Measurements from ENCODE around the gene ARID1B. TPM values are rescaled to one million over a fixed set of nuclear protein-coding genes. Genes with fewer than 3 reads are reported as not detected.

ARID1B gene
- total and polyA plus RNA-seq, 7 donors: 8.4 to 115 (median 69.6) TPM

- intact Hi-C loops (cut with DNase I): no loop called here
- H3K36me3 ChIP-seq: no peaks in the 10 kb centered on the region
- H3K4me3 ChIP-seq: no peak overlapping the region
- DNase-seq: peak; percentile 58
- peaks cover 0 to 50% (median 41%) of the 10 kb centered on the region in 4 donors for H3K4me1 ChIP-seq
- H3K27me3 ChIP-seq: peaks cover 0 to 4% (median 0%) of the 10 kb centered on the region in 3 donors
- H3K9me3 ChIP-seq: no peaks in the 10 kb centered on the region
- no peak overlapping the region for H3K27ac ChIP-seq
- 94 to 99% methylated on average over 2 of the region's 2 CpGs for WGBS, 2 donors
- no peak for TF ChIP-seq POLR2A (IDR thresholded peaks at IDR 0.05)
- TF ChIP-seq EP300 (IDR thresholded peaks at IDR 0.05): no peak
- TF ChIP-seq, protein P1, sequence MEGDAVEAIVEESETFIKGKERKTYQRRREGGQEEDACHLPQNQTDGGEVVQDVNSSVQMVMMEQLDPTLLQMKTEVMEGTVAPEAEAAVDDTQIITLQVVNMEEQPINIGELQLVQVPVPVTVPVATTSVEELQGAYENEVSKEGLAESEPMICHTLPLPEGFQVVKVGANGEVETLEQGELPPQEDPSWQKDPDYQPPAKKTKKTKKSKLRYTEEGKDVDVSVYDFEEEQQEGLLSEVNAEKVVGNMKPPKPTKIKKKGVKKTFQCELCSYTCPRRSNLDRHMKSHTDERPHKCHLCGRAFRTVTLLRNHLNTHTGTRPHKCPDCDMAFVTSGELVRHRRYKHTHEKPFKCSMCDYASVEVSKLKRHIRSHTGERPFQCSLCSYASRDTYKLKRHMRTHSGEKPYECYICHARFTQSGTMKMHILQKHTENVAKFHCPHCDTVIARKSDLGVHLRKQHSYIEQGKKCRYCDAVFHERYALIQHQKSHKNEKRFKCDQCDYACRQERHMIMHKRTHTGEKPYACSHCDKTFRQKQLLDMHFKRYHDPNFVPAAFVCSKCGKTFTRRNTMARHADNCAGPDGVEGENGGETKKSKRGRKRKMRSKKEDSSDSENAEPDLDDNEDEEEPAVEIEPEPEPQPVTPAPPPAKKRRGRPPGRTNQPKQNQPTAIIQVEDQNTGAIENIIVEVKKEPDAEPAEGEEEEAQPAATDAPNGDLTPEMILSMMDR (IDR thresholded peaks at IDR 0.05): no peak
- TF ChIP-seq POLR2AphosphoS5 (IDR thresholded peaks at IDR 0.05): no peak
Measured at GRCh38 chr6:157238346-157238745, 461.2 kb downstream of the ARID1B start.

- Histone ChIP-seq H3K27ac (peak overlapping the region; percentile 69 to 85 (median 80)), H3K9me3 (no peaks in the 10 kb centered on the region), H3K4me3 (no peak overlapping the region), H3K36me3 (no peaks in the 10 kb centered on the region), H3K4me1 (peaks cover 0 to 55% (median 46%) of the 10 kb centered on the region in 4 donors), H3K27me3 (peaks cover 0 to 4% (median 0%) of the 10 kb centered on the region in 3 donors)
- TF ChIP-seq, protein P1 (IDR thresholded peaks at IDR 0.05): no peak
- intact Hi-C loops (cut with DNase I): no loop called here
- no peak for DNase-seq
- WGBS, 2 donors: 74 to 81% methylated on average over 3 of the region's 3 CpGs
Measured at GRCh38 chr6:157239148-157239547, 462.0 kb downstream of the ARID1B start.

GRCh38 chr6:157239671-157240058, 462.5 kb downstream of the ARID1B start:
- peak overlapping the region; percentile 69 to 85 (median 80) for H3K27ac ChIP-seq
- DNase-seq: no peak
- WGBS, 2 donors: 43 to 72% methylated on average over 12 of the region's 12 CpGs
- peaks cover 0 to 4% (median 0%) of the 10 kb centered on the region in 3 donors for H3K27me3 ChIP-seq
- H3K4me1 ChIP-seq: peaks cover 0 to 60% (median 51%) of the 10 kb centered on the region in 4 donors
- no peaks in the 10 kb centered on the region for H3K36me3 ChIP-seq
- H3K9me3 ChIP-seq: no peaks in the 10 kb centered on the region
- intact Hi-C loops (cut with DNase I): no loop called here
- peak overlapping the region in 3 of 4 donors; percentile 27 to 44 (median 43) for H3K4me3 ChIP-seq
- TF ChIP-seq POLR2AphosphoS5 (IDR thresholded peaks at IDR 0.05) (no peak), POLR2A (IDR thresholded peaks at IDR 0.05) (no peak), EP300 (IDR thresholded peaks at IDR 0.05) (no peak)
- TF ChIP-seq, protein P1 (IDR thresholded peaks at IDR 0.05): no peak

DNA sequence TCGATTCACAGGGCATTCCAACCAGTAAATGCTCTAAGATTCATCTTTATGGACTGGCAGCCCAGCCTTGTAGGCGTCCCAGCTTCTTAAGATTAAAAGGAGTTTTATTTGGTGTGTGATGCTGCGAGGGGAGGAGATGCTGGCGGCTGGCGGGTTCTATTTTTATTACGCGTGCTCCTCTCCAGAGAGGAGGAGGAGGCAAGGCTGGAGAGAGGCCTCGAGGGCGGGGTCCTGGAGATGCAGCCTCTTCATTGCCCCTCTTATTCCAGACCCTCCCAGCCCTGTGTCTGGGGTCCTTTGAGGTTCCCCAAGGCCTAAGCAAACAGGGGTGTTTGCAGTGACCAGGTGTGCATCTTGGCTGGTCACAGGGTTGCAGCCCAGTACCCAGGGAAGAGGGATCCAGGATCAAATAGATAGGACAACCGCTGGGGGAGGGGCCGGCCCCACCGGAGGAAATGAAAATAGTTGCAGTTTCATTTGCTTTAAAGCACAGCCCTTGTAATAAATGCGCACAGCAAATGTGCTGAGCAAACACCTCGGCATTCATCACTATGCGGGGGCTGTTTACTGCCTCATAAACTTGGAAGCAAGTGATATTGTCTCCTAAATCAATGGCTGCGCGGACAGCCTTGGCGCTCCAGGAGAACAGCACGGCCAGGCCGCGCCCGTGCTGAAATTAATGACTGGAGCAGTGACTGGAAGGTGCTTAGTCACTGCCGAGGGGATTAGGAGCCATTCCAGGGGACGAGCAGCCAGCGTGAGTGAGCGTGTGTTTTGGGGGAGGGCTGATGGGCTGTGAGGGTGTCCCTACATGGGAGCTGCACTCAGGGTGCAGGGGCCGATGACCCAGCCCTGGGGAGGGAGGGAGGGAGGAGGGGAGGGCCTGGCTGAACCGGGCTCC, 463.1 kb downstream of the ARID1B start:
- intact Hi-C loops (cut with DNase I): no loop called here
- WGBS, 2 donors: 8 to 36% methylated on average over 28 of the region's 28 CpGs
- DNase-seq: peak; percentile 92
- H3K27ac ChIP-seq: peak overlapping the region; percentile 69 to 85 (median 80)
- peaks cover 0 to 3% (median 0%) of the 10 kb centered on the region in 3 donors for H3K27me3 ChIP-seq
- H3K4me1 ChIP-seq: peaks cover 0 to 61% (median 50%) of the 10 kb centered on the region in 4 donors
- peak overlapping the region; percentile 3 to 44 (median 35) for H3K4me3 ChIP-seq
- TF ChIP-seq EP300 (IDR thresholded peaks at IDR 0.05) (peak in 1 of 4 donors; percentile 11), POLR2AphosphoS5 (IDR thresholded peaks at IDR 0.05) (peak; percentile 31 to 83 (median 56)), POLR2A (IDR thresholded peaks at IDR 0.05) (no peak)
- TF ChIP-seq, protein P1 (IDR thresholded peaks at IDR 0.05): no peak
- H3K36me3 ChIP-seq: no peaks in the 10 kb centered on the region
- H3K9me3 ChIP-seq: no peaks in the 10 kb centered on the region
